Activated T-cell treated with anti-CD3 and anti-CD28 coated beads, Interleukin-2, amount 50 U/mL, for 1 hour (primary cell): Measurements from ENCODE around the gene CYP19A1.

Experiments used
- DNase-seq: peaks from one replicate; pipeline ENCODE4 v3.0.0-alpha.2; 2020

Gene CYP19A1

DNA sequence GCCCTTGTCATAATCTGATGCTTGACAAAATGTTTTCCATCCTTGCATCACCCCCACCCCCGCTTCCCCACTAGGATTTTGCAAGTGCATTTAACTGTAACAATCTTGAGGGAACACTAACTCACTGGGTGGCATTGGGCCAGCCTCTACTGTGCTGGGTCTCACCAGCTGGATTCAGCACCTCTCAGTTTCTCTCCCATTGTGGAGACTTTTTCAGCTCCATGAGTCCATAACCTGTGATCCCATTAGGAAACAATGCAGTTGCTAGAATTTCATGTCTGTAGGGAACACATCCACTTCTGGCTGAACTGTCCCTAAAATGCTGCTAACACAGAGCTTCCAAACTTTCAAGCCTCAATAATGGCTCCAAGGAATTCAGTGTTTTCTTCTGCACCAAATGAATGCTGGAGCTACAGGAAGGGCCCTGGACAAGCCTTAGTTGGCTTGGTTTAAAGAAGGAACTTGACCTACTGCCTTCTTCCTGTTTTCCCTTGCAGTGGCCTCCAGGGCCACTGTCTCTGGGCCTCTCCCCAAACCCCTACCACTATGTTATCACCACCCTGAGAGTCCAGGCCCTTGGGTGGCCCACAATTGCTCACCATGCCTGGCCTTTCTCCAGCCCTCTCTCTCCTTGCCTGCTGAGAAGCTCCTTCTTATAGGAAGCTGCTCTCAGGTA, 15.6 kb downstream of the CYP19A1 start:
- DNase-seq, result no peak

DNA sequence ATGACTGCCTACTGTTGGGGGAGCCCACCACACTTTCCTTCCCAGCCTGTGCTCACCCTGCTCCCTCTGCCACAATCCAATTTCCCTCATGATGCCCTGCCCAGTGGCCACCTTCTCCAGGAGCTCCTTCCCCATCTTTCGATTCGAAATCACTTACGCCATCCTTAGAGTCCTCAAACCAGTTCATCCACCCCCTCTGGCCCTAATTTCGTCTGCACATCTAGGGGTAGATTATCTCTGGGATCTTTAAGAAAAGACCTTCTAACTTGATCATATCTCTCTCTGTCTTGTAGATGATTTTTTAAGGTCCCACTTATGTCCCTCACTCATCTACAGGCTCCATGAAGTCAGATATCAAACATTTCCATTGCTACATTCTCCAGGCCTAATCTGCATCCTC, 17.1 kb downstream of the CYP19A1 start:
- DNase-seq, result no peak

DNA sequence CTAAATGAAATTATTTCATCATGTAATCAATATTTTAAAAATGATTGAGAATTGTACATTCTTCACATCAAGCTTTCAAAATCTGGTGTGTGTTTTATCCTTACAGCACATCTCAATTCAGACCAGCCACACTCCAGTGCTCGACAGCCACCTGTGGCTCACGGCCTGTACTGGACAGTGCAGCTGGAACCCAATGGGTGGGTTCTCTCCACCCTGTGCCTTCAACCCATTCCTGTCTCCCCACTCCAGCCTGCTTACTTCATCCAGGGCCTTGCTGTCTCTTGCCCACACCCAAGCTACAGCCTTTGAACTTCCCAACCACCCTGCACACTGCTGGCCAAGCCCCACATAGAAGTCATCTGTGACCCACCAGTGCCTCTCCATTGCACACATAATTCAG, 17.6 kb downstream of the CYP19A1 start:
- DNase-seq, result no peak

DNA sequence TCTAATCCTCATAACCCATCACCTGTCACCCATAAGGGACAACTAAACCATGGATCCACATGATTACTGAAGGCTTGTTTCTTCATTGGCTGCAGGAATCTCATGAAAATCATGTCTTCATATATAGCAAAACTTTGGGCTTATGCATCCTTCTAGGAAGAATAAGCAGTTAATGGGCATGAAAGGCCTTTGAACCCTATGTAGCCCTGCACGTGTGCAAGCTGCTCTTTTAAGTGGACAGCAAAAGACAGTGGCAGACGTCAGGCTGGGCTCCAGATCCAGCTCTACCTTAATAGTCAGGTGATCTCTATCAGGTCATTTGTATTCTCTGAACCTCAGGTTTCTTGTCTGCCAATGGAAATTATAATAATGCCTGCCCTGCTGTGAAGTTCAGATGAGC, 18.9 kb downstream of the CYP19A1 start:
- no peak for DNase-seq

DNA sequence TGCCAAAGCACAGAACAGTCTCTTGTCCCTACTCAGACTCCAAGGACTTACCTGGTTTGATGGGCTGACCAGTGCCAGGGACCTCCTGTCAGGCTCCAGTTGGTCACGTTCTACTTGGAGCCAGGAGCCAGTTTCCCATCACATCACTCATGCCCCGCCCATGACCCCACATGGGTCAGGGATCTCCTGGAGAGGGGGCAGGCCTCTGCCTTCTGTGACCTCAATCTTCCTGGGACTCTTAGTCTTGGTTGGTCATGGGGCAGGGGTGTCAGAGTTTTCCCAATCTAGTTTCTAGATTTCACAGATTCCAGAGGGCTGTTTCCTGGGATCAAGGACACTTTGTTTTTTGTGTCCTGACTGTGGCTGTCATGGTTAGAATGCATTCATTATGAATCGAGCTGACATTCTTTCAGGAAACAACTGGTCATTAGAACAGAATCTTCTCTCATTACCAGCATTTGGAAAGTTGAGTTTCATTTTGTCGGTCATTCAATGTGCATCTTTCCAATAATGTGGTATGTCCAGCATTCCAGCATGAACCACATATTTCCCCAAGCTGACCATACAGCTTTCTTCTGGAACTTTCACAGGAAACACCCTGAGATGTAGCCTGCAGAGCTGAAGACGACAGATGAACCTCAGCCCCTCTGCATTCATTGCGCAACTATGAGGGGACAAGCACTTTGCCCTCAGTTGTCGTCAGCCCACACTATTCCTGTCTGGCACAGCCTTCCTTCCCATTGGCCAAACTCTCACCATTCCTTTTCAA, 19.8 kb downstream of the CYP19A1 start:
- no peak for DNase-seq

DNA sequence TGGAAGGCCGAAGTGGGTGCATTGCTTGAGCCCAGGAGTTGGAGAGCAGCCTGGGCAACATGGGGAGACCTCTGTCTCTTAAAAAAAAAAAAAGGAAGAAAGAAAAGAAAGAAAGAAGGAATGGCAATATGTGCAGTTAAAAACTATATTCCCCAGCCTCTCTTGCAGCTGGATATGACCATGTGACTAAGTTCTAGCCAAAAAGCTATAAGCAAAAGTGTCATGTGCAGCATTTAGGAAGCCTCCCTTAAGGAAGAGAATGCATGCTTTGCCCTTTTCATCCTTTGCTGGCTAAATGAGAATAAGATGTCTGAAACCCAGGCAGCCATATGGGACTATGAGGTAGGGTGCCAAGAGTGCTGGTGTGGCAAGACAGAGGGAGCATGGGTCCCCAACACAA, 21.8 kb downstream of the CYP19A1 start:
- DNase-seq, result no peak

DNA sequence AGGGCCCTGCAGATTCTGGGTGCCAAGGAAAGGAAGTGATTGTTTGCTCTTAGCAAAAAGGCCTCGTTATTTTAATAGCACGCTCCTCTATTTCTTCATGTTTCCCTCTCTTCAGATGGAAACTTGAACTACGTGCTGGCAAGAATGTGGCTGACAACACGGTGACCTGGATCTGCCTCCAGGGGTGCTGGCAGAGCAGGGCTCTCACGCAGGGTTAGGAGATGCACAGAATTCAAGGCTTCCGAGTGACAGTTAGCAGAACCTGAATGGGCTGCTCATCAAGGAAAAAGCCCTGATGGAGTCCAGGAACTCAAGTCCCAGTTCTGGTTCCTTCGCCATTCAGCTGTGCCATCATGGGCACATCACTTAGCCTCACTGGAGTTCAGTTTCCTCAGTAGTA, 22.7 kb downstream of the CYP19A1 start:
- no peak for DNase-seq

DNA sequence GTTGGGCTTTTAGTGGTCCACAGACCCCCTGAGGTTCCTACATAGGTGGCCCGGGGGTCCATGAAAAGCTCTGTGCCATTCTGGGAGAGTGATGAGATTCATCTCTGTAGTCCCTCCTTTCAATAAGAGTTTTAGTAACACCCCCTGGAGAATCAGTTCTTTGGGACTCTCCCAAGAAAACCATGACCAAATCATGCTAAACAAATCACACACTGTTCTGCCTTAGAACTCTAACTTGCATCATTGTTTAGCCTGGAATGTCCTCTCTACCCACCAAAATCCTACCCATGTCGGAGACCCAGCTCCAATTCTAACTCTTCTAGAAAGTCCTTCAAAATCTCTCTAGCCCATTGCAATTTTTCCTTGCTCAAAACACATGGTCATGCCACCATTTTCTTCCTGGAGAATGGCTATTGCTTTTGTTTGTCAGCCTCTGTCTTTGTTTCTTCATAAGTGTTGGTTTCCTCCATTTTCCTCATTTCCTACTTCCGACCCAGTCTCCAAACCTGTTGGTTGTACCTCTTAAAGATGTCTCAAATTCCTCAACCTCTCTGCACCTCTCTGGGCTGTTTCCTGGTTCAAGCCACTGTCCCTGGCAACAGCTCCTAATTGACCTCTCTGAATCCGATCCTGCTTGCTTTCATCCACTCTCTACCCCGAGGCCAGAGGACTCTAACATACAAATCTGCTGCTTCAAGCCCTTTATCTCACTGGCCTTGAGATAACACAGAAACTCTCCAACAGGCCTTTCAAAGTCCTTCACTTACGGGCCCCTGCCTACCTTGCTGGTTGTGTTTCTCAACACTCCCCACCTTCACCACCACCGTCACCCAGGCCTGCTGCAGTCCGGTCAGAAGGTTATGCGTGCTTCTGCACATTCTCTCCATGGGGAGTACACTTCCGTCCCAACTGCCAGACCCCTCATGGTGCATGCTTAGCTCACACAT, 23.7 kb downstream of the CYP19A1 start:
- no peak for DNase-seq

DNA sequence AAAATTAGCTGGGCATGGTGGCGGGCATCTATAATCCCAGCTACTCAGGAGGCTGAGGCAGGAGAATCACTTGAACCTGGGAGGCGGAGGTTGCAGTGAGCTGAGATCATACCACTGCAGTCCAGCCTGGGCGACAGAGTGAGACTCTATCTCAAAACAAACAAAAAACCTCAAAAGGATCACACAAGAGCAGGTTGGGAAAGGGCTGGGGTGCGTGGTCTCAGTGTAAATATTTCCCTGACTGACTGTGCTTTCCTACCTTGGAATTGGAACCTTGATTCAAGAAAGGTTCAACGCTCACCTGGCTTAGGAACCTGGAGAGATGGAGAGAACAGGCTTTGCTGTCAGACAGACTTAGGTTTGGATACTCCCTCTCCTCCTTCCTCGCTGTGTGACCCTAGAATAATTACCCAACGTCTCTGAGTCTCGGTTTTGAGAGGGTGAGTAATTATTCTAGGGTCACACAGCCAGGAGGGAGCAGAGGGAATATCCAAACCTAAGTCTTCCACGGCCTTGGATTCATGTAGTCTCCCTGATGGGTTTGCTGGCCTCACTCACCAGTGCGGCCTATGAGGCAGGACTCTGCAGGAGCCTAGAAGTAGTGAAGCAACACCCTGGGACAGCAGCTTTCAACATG, 24.6 kb downstream of the CYP19A1 start:
- no peak for DNase-seq

DNA sequence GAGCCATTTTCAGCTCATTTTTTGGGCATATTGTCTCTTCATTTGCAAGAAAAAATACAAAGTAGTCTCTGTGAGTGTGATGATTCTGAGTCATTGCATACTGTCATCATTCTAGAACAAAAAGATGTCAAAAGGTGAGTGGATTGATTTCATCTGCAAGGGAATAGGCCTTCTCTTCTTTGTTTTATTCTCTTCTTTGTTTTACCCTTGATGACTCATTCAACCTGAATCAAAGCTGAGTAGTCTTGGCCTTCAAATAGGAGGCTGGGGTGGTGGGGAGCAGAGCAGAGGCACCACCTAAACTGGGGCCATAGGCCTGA, 25.4 kb downstream of the CYP19A1 start:
- no peak for DNase-seq

DNA sequence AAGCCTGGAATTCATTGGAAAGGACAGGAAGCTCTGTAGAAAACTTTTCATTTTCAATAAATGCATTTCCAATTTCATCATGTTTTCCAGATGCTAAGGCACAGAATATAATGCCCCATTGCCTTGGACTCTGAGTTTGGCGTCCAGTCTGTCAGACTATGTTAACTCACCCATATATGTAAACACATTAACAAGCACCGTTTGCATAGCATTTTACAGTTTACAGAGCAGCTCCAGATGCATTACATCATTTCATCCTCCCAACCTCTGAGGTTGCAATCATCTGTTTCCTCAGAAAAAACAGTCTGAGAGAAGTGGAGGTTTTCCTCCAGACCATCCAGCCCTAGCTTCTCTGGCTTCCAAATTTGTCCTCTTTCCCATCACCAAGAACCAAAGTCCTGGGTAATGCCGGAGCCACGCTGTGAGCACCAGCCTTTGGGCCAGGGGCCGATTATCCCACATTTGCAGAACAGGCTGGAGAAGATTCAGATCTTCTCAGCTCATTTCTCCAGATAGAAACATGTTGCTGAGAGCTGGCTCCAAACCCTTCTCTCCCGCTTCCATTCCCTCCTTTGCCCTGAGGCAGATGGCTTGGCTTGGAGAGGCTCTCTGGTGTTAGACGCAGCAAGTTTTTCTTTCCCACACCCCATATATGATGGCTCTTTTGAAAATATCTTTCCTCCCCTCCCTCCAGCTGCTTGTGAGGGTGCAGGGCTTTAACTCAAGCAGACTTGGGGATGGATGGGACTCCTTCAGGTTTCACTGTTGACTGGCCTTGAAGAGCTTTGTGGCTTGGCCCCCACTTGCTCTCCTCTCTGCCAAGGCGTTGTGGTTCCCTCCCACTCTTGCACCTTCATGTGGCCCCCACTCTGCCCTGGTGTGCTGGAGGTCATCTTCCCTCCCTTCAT, 26.0 kb downstream of the CYP19A1 start:
- no peak for DNase-seq

DNA sequence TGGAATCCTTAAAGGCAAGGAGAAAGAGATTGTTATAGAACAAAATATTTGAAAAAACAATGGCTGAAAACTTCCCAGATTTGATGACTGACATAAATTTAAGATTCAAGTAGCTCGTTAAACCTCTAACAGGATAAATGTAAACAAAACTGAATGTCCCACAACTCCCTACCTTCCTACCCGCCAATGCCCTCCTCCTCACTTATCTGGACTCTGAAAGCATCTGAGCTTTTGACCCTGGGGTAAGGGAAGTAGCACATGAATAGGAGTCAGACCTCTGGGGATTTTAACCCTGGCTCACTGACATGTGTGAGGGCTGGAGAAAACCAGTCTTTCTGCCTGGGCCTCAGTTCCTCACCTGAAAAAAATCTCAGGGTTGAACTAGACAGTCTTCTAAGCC, 26.9 kb downstream of the CYP19A1 start:
- no peak for DNase-seq

DNA sequence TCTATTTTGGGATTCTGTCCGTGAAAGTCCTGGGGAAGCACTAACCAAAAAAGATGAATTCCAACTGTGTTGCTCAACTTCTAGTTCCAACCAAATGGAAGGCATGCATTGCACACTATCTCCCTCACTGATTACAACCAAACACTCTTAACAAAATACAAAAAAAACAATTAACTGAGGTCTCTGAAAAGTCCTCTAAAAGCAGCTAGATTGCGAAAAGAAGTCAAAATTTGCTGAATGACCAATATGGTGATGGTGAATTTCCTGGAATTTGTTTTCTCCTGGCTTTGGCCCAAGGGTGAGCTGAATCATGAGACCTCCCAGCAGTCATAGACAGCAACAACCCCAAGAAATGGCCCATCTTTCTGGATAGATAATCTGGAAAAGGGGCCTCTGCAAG, 28.3 kb downstream of the CYP19A1 start:
- no peak for DNase-seq

DNA sequence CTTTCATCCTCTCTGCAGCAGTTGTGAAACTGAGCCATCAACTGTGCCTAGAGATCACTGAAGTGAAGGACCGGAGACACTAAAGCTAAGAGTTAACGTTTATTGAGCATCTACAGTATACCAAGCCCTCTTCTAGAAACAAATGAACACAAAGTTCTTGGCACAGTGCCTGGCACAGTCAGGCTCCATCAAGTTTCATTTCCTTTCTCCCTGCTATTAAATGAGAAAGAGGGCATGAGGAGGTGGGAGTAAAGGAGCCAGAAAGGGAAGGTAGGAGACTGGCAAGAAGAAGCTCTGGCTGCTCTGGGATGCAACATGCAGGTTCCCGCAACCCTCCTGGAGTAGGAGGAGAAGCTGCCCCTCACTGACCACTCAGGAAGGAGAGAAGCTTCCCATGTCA, 30.6 kb downstream of the CYP19A1 start:
- DNase-seq, result no peak

DNA sequence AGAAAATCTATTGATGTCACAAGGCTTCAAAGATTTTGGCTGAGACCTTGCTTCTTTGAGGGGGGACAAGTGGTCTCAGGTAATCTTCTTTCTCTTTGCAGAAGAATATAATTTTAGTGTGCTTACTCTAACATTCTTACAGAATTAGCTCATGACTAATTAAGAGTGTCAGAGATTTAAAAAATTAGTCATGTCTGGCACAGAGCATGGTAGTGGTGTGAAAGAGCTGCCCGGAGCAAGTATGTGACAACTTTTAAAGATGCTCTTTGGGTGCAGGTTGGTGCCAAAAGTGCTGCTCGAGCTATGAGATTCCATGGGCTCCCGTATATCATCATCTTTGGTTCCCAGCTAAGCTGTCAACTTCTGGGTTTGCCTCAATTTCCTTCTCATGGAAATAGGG, 31.1 kb downstream of the CYP19A1 start:
- DNase-seq, result no peak

DNA sequence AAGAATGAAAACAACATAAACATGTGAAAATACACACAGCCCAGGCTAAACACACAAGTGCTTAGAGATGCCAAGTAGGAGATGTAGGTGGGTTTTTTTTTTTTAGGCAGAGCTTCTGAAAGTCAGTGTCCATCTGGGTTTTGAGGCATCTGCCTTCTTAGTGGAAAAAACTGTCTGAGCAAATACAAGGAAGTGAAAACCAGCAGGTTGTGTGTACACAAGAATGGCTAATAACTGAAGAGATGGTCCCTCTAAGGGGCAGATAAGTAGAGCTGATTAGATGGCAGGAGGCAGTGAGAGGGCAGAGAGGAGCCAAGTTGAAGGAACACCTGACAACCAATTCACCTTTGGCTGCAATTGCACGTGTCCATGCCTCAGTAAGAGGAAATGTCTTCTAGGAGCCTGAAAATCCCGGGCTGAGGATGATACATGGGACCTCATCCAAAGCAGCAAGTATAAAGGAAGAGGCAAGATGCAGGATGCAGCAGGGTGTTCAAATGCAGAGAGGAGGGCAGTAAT, 34.9 kb downstream of the CYP19A1 start:
- DNase-seq, result no peak

DNA sequence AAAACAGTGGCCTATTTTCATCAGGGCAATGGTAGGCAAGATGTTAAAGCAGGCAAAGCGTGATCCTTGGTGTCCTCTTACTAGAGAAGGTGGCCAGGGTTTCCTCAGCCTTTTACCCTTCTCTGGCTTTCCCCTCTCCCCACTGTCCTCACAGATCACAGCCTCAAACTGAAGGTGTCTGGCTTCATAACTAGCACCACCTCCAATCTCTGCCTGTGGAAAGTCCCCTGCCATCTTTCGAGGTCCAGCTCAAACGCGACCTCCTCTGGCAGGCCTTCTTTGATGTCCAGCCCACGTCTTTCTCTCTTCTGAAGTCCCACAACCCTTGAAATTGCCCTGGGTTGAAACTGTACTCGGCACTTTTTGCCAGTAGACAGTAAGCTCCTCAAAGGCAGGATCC, 35.9 kb downstream of the CYP19A1 start:
- no peak for DNase-seq

DNA sequence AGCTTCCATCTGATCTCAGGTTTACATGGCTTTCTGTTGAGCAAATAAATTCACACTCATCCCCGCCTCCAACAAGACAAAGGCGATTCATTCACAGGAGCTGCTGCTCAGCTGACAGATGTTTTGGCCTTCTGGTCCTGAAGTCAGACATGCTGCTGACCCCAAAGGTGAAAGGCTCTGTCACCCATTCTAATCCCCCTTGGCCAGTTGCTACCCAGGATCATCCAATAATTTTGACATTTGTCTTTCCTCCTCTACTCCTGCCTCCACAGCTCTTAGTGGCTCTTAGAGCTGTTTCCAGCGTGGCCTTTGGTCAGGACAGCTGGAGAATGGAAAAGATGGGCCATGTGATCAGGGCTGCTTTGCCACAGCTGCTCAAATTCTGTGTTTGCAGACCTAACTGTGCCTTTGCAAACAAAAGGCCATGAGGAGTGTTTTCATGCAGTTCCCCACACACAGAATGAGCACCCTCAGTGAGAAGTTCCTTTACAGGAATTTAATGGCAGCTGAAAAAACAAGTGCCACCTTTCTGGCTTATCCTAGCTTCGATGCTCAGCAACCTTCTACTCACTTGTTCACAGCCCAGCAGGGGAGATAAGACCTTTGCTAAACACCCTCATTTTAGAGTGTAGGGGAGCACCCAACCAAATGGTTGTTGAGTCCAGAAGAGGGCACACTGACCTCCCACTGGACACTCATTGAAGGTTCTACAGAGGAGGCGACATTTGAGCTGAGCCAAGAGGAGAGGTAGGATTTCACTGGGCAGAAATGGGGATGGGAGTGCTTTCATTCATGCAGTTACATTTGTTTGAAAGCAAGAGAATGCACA, 39.0 kb downstream of the CYP19A1 start:
- DNase-seq, result no peak

DNA sequence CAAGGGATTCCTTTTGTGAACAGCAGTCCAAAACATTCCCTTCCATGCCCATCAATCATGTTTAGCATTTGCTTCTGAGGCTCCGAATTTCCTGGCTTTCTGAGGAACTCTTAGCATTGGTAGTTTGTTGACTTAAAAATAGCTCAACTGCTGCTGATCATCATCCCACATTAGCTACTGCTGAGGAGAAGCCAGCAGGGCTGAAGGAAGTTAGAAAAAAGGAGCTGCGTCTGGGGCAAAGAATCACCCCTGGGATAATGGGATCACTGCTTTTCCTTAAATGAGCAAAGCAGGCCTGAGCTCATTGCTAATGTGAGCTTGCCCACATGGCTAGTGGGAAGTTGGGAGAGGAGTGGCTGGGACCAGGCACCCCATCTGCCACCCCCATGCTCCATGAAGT, 39.8 kb downstream of the CYP19A1 start:
- DNase-seq, result no peak

DNA sequence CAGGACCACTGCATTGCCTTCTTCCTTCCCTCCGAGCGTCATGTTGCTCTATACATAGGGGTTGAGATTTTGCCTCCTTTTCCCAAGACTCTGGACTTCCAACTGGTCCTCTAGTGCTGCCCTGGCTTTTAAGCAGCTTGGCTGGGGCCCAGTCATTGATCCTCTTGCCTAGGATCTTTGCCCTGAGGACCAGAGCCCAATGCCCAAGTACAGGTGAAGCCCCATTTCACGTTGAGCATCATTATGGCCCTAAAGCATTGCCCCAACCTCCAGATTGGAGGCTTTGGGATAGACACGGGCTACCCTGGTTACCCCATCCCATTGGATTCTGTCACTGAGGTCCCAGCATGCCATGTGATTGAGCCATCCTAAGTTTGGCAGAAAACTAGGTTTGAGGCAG, 47.7 kb downstream of the CYP19A1 start:
- no peak for DNase-seq

DNA sequence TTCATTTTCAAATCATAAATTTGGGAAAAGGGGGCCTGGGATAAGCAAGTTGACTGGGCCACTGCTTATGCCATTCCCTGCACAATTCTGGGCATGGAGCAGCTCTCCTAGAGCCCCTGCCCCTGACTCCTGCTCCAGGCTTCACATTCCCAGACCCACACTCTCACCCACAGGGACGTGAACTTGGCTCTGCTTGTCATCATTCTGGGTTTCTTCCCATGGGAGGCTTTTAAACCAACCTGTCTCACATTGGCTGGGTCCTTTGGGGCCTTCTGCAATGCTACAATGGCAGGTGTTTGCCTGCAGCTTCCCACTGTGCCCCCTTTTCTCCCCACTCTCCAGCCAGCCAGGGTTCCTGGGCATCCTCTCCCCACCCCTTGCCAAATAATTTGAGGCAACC, 49.1 kb downstream of the CYP19A1 start:
- DNase-seq, result no peak
